Urothelium cell line (cell line): Measurements from ENCODE around the gene PCDHGB4.
"Not testable (repeated sequence)": the region's sequence is repeated elsewhere in the genome, so short reads cannot be mapped to it uniquely, and the experiment has no call there.

Experiments used
- DNase-seq: peaks from one replicate; pipeline ENCODE4 v3.0.0; 2011; ENCODE audit warnings: low spot score, mixed read lengths
- FAIRE-seq: peaks from 2 replicates; lab custom pipeline; 2011; peaks lifted over from hg19 to GRCh38; lab: Jason Lieb, UNC

The PCDHGB4 gene

DNA sequence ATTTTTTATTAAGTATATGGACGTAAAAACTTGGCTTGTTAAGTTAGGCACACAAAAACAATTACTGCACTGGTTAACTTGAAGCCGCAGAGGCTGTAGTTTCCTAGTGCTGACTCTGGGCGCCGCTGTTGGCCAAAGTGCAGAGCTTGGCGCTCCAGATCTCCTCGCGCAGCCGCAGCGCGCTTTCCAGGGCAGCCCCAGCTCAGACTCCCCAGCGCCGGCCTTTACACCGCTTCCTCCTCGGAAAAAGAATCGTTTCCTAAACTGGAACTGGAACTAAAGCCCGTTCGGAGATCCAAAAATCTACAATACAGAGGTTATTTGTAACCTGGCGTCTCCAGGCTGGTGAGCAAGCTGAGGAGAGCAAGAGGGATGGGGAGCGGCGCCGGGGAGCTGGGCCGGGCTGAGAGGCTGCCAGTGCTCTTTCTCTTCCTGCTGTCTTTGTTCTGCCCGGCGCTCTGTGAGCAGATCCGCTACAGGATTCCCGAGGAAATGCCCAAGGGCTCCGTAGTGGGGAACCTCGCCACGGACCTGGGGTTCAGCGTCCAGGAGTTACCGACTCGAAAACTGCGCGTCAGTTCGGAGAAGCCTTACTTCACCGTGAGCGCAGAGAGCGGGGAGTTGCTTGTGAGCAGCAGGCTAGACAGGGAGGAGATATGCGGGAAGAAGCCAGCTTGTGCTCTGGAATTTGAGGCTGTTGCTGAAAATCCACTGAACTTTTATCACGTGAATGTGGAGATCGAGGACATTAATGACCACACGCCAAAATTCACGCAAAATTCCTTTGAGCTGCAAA is 10.5 kb downstream of the PCDHGB4 start, which contains the start of gene PCDHGB5:
PCDHGB5 (plus strand) TSS at position 192 of the 796 bp plus-strand sequence; CDS start at position 373, 181 bp downstream.
- DNase-seq: peak; percentile 12
- FAIRE-seq: not testable (repeated sequence)

DNA sequence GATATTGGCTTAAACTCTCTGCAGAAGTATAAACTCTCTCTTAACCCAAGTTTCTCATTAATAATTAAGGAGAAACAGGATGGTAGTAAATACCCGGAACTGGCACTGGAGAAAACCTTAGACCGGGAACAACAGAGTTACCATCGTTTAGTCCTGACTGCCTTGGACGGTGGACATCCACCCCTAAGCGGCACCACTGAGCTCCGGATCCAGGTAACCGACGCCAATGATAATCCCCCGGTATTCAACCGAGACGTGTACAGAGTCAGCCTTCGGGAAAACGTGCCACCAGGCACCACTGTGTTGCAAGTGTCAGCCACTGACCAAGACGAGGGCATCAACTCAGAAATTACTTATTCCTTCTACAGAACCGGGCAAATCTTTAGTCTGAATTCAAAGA is 11.1 kb downstream of the PCDHGB4 start:
- no peak for FAIRE-seq

DNA sequence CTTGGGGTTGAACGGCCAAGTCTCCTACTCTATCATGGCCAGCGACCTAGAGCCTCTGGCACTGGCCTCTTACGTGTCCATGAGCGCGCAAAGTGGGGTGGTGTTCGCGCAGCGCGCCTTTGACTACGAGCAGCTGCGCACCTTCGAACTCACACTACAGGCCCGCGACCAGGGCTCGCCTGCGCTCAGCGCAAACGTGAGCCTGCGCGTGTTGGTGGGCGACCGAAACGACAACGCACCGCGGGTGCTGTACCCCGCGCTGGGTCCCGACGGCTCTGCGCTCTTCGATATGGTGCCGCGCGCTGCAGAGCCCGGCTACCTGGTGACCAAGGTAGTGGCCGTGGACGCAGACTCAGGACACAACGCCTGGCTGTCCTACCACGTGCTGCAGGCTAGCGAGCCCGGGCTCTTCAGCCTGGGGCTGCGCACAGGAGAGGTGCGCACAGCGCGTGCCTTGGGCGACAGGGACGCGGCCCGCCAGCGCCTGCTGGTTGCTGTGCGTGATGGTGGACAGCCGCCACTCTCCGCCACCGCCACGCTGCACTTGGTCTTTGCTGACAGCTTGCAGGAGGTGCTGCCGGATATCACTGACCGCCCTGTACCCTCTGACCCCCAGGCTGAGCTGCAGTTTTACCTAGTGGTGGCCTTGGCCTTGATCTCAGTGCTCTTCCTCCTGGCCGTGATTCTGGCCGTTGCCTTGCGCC is 12.2 kb downstream of the PCDHGB4 start:
- no peak for FAIRE-seq
- DNase-seq: no peak

More for the DNA sequence above, 11.1 kb downstream of the PCDHGB4 start:
- DNase-seq: no peak

DNA sequence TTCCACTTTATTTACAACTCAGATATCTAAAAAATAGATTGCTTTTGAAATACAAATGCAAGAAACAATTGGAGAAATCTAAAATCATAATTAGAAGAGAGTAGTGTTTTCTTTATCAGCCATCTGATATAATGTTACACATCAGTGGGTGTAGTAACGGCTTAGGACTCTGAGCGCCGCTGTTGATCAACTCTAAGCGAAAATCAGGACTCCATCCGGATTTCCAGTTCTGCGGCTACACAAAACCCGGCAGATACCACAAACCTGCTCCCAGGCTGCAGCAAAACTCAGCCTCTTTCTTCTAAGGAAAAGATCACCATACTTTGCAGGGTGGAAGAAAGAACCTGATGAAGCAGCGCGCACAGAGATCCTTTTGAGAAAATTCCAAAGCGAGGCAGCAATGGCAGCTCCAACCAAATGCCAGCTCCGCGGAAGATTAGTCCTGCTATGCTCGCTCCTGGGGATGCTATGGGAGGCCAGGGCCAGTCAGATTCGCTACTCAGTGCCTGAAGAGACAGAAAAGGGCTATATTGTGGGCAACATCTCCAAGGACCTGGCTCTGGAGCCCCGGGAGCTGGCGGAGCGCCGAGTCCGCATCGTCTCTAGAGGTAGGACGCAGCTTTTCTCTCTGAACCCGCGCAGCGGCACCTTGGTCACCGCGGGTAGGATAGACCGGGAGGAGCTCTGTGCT is 15.2 kb downstream of the PCDHGB4 start, which contains the start of gene PCDHGA9:
PCDHGA9 (plus strand) TSS at position 226 of the 691 bp plus-strand sequence; CDS start at position 401, 175 bp downstream.
- DNase-seq (no peak), FAIRE-seq (no peak)

DNA sequence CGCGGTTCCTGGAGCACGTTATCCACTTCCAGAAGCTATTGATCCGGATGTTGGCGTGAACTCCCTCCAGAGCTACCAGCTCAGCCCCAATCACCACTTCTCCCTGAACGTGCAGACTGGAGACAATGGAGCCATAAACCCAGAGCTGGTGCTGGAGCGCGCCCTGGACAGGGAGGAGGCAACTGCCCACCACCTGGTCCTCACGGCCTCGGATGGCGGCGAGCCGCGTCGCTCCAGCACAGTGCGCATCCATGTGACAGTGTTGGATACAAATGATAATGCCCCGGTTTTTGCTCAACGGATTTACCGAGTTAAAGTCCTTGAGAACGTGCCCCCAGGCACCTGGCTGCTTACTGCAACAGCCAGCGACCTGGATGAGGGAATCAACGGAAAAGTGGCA is 15.9 kb downstream of the PCDHGB4 start:
- FAIRE-seq (no peak), DNase-seq (no peak)

DNA sequence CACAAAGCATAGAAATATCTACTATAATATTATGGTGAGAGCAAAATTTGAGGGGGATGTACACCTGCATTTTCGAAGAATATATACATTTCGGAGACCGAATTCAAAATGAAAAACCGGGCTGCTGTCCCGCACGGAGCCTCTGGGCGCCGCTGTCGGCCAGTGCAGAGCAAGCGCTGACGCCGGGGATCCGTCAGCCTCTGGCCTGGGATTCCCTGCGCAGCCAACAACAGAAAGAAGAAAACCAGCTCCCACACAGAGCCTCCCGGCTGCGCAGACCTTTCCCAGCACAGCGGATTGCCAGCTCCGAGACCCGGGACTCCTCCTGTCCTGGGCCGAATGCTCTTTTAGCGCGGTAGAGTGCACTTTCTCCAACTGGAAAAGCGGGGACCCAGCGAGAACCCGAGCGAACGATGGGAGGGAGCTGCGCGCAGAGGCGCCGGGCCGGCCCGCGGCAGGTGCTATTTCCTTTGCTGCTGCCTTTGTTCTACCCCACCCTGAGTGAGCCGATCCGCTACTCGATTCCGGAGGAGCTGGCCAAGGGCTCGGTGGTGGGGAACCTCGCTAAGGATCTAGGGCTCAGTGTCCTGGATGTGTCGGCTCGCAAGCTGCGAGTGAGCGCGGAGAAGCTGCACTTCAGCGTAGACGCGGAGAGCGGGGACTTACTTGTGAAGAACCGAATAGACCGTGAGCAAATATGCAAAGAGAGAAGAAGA is 20.4 kb downstream of the PCDHGB4 start, which contains the start of gene PCDHGB6:
PCDHGB6 (plus strand) TSS at position 232 of the 716 bp plus-strand sequence; CDS start at position 414, 182 bp downstream.
- FAIRE-seq: not testable (repeated sequence)

DNA sequence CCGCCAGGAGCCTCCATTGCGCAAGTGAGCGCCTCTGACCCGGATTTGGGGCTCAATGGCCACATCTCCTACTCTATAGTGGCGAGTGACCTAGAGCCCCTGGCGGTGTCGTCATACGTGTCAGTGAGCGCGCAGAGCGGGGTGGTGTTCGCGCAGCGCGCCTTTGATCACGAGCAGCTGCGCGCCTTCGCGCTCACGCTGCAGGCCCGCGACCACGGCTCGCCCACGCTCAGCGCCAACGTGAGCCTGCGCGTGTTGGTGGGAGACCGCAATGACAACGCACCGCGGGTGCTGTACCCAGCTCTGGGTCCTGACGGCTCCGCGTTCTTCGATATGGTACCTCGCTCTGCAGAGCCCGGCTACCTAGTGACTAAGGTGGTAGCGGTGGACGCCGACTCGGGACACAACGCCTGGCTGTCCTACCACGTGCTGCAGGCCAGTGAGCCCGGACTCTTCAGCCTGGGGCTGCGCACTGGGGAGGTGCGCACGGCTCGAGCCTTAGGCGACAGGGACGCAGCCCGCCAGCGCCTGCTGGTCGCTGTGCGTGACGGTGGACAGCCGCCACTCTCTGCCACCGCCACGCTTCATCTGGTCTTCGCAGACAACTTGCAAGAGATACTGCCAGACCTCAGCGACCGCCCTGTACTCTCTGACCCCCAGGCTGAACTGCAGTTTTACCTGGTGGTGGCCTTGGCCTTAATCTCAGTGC is 22.3 kb downstream of the PCDHGB4 start:
- FAIRE-seq (no peak), DNase-seq (no peak)

More for the DNA sequence above, 20.4 kb downstream of the PCDHGB4 start, which contains the start of gene PCDHGB6:
- not testable (repeated sequence) for DNase-seq

DNA sequence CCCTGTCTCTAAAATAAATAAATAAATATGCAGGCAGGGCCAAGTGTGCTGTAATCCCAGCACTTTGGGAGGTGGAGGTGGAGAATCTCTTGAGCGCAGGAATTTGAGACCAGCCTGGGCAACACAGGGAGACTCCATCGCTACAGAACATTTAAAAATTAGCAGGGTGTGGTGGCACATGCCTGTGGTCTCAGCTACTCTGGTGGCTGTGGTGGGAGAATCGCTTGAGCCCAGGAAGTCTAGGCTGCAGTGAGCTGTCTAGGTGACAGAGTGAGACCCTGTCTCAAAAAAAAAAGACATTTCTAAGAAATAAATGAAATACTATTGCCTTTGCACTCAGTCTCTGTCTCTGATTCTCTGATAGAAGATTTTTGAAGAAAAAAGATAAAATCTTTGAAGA is 24.1 kb downstream of the PCDHGB4 start:
- DNase-seq (no peak), FAIRE-seq (no peak)

DNA sequence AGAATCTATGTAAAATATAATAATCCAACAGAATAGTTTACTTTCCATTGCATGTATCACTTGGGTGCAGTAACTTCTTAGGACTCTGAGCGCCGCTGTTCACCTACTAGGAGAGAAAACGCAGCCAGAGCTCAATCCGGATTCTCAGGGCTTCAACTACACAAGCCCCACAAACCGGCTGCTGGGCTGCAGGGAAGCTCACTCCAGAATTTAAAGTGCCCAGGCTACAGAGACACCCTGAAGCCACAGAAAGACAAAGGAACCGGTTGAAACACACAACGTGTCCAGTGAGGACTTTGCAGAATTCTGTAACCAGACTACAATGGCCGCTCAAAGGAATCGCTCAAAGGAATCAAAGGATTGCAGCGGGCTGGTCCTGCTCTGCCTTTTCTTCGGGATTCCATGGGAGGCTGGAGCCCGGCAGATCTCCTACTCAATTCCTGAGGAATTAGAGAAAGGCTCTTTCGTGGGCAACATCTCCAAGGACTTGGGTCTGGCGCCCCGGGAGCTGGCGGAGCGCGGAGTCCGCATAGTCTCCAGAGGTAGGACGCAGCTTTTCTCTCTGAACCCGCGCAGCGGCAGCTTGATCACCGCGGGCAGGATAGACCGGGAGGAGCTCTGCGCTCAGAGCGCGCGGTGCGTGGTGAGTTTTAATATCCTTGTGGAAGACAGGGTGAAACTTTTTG is 25.5 kb downstream of the PCDHGB4 start, which contains the start of gene PCDHGA10:
PCDHGA10 (plus strand) TSS at position 134 of the 686 bp plus-strand sequence; CDS start at position 323, 189 bp downstream.
- DNase-seq (peak; percentile 24), FAIRE-seq (no peak)

DNA sequence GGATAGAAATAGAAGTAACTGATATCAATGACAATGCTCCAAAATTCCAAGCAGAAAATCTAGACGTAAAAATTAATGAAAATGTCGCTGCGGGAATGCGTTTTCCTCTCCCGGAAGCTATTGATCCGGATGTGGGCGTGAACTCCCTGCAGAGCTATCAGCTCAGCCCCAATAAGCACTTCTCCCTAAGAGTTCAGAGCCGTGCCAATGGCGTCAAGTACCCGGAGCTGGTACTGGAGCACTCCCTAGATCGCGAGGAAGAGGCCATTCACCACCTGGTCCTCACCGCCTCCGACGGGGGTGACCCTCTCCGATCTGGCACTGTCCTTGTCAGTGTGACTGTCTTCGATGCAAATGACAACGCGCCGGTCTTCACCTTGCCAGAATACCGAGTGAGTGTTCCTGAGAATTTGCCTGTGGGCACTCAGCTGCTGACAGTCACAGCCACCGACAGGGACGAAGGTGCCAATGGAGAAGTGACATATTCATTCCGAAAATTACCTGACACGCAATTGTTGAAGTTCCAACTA is 26.1 kb downstream of the PCDHGB4 start:
- DNase-seq (no peak), FAIRE-seq (no peak)

DNA sequence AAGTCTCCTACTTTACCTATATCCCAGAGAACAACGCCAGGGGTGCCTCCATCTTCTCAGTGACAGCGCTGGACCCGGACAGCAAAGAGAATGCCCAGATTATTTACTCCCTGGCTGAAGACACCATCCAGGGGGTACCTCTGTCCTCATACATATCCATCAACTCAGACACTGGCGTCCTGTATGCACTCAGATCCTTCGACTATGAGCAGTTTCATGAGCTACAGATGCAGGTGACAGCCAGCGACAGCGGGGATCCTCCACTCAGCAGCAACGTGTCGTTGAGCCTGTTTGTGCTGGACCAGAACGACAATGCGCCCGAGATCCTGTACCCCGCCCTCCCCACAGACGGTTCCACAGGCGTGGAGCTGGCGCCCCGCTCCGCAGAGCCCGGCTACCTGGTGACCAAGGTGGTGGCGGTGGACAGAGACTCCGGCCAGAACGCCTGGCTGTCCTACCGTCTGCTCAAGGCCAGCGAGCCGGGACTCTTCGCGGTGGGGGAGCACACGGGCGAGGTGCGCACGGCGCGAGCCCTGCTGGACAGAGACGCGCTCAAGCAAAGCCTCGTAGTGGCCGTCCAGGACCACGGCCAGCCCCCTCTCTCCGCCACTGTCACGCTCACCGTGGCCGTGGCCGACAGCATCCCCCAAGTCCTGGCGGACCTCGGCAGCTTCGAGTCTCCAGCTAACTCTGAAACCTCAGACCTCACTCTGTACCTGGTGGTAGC is 27.2 kb downstream of the PCDHGB4 start:
- not testable (repeated sequence) for FAIRE-seq, DNase-seq

DNA sequence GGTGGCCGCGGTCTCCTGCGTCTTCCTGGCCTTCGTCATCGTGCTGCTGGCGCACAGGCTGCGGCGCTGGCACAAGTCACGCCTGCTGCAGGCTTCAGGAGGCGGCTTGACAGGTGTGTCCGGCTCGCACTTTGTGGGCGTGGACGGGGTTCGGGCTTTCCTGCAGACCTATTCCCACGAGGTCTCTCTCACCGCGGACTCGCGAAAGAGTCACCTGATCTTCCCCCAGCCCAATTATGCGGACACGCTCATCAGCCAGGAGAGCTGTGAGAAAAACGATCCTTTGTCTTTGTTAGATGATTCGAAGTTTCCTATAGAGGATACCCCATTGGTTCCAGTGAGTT is 27.7 kb downstream of the PCDHGB4 start:
- not testable (repeated sequence) for FAIRE-seq

DNA sequence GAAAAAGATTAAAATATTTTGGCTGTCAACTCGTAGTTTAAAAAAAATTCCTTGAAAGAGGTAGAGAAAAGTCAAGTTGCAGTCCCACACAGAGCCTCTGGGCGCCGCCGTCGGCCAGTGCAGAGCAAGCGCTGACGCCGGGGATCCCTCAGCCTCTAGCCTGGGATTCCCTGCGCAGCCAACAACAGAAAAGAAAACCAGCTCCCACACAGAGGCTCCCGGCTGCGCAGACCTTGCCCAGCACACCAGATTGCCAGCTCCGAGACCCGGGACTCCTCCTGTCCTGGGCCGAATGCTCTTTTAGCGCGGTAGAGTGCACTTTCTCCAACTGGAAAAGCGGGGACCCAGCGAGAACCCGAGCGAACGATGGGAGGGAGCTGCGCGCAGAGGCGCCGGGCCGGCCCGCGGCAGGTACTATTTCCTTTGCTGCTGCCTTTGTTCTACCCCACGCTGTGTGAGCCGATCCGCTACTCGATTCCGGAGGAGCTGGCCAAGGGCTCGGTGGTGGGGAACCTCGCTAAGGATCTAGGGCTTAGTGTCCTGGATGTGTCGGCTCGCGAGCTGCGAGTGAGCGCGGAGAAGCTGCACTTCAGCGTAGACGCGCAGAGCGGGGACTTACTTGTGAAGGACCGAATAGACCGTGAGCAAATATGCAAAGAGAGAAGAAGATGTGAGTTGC is 30.1 kb downstream of the PCDHGB4 start, which contains the start of gene PCDHGB7:
PCDHGB7 (plus strand) TSS at position 184 of the 679 bp plus-strand sequence; CDS start at position 367, 183 bp downstream.
- not testable (repeated sequence) for DNase-seq, FAIRE-seq

More for the DNA sequence above, 27.7 kb downstream of the PCDHGB4 start:
- DNase-seq: not testable (repeated sequence)

DNA sequence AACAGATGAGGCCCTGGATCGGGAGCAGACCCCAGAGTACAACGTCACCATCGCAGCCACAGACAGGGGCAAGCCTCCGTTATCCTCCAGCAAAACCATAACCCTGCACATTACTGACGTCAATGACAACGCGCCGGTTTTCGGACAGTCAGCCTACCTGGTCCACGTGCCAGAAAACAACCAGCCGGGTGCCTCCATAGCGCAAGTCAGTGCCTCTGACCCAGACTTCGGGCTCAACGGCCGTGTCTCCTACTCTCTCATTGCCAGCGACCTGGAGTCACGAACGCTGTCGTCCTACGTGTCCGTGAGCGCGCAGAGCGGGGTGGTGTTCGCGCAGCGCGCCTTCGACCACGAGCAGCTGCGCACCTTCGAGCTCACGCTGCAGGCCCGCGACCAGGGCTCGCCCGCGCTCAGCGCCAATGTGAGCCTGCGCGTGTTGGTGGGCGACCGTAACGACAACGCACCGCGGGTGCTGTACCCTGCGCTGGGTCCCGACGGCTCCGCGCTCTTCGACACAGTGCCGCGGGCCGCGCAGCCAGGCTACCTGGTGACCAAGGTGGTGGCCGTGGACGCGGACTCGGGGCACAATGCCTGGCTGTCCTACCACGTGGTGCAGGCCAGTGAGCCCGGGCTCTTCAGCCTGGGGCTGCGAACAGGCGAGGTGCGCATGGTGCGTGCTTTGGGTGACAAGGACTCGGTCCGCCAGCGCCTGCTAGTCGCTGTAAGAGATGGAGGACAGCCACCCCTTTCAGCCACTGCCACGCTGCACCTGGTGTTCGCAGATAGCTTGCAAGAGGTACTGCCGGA is 31.8 kb downstream of the PCDHGB4 start:
- DNase-seq: no peak
- FAIRE-seq: no peak

DNA sequence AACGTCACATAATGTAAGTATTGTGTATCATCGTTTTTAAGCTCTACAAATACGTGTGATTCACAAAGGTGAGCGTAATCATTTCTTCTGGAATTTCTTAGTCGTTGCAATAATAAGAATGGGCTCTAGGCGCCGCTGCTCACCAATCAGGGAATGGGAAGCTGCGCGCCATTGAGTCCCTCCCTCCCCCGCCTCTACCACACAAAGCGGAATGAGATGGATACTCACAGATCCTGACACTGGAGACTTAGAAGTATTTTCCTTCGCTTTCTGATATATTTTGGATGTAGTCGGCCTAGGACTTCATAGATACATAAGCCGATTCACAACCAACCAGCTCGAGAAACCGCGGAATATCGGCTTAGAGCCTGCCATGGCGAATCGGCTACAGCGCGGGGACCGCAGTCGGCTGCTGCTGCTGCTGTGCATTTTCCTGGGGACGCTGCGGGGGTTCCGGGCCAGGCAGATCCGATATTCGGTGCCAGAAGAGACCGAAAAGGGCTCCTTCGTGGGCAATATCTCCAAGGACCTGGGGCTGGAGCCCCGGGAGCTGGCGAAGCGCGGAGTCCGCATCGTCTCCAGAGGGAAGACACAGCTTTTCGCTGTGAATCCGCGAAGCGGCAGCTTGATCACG is 33.5 kb downstream of the PCDHGB4 start, which contains the start of gene PCDHGA11:
PCDHGA11 (plus strand) TSS at position 197 of the 634 bp plus-strand sequence; CDS start at position 374, 177 bp downstream.
- DNase-seq (no peak), FAIRE-seq (no peak)

DNA sequence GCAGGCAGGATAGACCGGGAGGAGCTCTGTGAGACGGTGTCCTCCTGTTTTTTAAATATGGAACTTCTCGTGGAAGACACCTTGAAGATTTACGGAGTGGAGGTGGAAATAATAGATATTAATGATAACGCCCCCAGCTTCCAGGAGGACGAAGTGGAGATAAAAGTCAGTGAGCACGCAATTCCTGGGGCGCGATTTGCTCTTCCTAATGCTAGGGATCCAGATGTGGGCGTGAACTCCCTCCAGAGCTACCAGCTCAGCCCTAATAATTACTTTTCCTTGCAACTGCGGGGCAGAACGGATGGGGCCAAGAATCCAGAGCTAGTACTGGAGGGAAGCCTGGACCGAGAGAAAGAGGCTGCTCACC is 34.0 kb downstream of the PCDHGB4 start:
- FAIRE-seq (no peak), DNase-seq (no peak)
